Fibroblast of the aortic adventitia (primary cell): Measurements from ENCODE around the gene RHAG. TPM values are rescaled to one million over a fixed set of nuclear protein-coding genes. Genes with fewer than 3 reads are reported as not detected.

Experiments
- DNase-seq: peaks from one replicate; pipeline ENCODE4 v3.0.0-alpha.2; 2010; ENCODE audit warnings: low read depth
- H3K4me3 ChIP-seq: 2 replicates; pipeline ENCODE4 v1.5.1; 2011; ENCODE audit warnings: low read depth, mild to moderate bottlenecking, control low read depth, low read length, moderate library complexity
- CTCF ChIP-seq: IDR thresholded peaks from 2 replicates; pipeline ENCODE4 v1.5.1; 2011; ENCODE audit warnings: mild to moderate bottlenecking, low read length, control low read depth, inconsistent platforms; ENCODE audit not compliant: insufficient read depth
- total RNA-seq: library from RNA; depleted of rRNA; stranded (reverse); fragments of >200 nt; gene quantifications from 2 replicates; pipeline ENCODE4 v1.2.3, GENCODE V29; 2012; ENCODE audit warnings: low replicate concordance

The RHAG gene
- total RNA-seq, 1 donor: not detected

GRCh38 chr6:49557177-49557576 is 79.5 kb downstream of the RHAG start:
- no peak for TF ChIP-seq CTCF
- DNase-seq: no peak
- H3K4me3 ChIP-seq: no peak overlapping the region

DNA sequence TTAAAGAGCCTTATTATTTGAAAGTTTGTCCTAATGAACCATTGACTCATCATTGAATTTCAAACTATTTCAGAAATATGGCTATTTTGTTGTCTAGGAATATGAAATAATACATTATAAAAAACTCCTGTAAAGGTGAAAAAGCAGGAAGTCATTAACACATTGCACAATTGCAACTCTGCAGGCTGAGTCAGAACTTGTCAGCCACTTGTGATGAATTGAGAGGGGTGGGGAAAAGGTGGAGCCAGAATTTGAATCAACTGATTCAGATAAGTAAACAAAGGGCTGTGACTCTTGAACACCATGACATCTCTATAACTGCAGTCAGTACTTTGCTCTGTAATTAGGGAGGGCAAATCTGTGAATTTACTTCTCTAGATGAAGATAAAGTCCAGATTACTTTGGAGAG is 80.2 kb downstream of the RHAG start:
- TF ChIP-seq CTCF: no peak
- no peak overlapping the region for H3K4me3 ChIP-seq
- DNase-seq: peak; percentile 73

GRCh38 chr6:49555951-49556350 is 80.7 kb downstream of the RHAG start:
- H3K4me3 ChIP-seq: no peak overlapping the region
- no peak for TF ChIP-seq CTCF
- DNase-seq: no peak

Other genes with a start within 250 kb of the RHAG start
- gene MMUT, start 173.6 kb downstream of the RHAG start, total RNA-seq: 27.1 and 27.4 TPM in 2 replicates
- gene CENPQ, start 173.5 kb downstream of the RHAG start, total RNA-seq: 2.9 and 23.7 TPM in 2 replicates
- gene GLYATL3, start 136.9 kb downstream of the RHAG start, total RNA-seq: not detected in 2 replicates
- gene C6orf141, start 86.2 kb downstream of the RHAG start, total RNA-seq: 0.57 and 5.7 TPM in 2 replicates
- gene CRISP2, start 76.7 kb upstream of the RHAG start, total RNA-seq: not detected in 2 replicates
- gene CRISP3, start 107.5 kb upstream of the RHAG start, total RNA-seq: not detected in 2 replicates
- not detected in 2 replicates for gene PGK2, start 150.4 kb upstream of the RHAG start, total RNA-seq
- not detected in 2 replicates for gene CRISP1, start 229.7 kb upstream of the RHAG start, total RNA-seq